ENCODE data around the gene TSPAN32. TPM values are rescaled to one million over a fixed set of nuclear protein-coding genes. Genes with fewer than 3 reads are reported as not detected.

TSPAN32 gene
- total and polyA plus RNA-seq, 12 donors: 2.3 to 47.5 (median 23.3) TPM

DNA sequence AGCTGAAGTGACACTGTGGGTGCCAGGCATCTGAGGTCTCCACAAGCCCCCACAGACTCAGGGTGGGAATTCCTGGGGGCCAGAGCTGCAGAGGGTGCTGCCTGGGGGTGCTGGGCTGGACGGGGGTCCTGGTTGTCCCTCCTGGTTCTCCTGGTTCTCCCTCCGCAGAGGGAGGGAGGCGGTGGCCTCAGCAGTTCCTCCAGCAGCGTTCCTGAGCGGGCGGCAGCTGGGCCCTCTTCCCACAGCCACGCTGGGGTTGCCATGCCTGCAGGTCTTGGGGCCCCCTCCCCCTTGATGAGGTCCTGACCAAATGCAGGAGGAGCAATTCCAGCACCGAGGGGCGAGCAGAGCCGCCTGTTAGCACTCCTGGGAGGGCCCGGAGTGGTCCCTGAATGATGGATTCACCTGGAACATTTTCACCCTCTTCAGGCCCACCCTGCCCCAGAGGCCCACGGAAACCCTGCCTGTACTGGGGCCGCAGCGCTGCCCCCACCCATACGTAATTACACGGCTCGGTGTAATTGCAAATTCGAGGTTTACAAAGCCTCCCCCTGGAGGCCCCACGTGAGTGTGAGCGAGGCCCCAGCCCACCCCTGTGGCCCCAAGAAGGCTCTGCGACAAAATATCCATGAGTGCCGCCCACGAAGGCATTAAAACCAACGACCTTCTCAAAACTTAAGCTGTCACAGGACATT lies 730 bp upstream of the TSPAN32 start:
- peaks cover 13 to 66% (median 31%) of the 10 kb centered on the region in 9 donors for H3K4me1 ChIP-seq
- peak overlapping the region in 9 of 10 donors; percentile 28 to 58 (median 49) for H3K4me3 ChIP-seq
- intact Hi-C loops (cut with DNase I): loop anchor here in 9 of 10 donors (2.0 to 10.0 kb wide), 9 partner anchors 74 to 594 kb away; partner anchors contain the start of genes CD81 (in 1 of the 9), CDKN1C (in 1 of the 9) and TSSC4 (in 1 of the 9)
- H3K27ac ChIP-seq: peak overlapping the region; percentile 77 to 96 (median 90)
- ATAC-seq (no peak), DNase-seq (no peak)
- H3K9me3 ChIP-seq: no peaks in the 10 kb centered on the region
- H3K36me3 ChIP-seq: peaks cover 0 to 14% (median 0%) of the 10 kb centered on the region in 9 donors
- H3K27me3 ChIP-seq: no peaks in the 10 kb centered on the region
- TF ChIP-seq, protein P1, sequence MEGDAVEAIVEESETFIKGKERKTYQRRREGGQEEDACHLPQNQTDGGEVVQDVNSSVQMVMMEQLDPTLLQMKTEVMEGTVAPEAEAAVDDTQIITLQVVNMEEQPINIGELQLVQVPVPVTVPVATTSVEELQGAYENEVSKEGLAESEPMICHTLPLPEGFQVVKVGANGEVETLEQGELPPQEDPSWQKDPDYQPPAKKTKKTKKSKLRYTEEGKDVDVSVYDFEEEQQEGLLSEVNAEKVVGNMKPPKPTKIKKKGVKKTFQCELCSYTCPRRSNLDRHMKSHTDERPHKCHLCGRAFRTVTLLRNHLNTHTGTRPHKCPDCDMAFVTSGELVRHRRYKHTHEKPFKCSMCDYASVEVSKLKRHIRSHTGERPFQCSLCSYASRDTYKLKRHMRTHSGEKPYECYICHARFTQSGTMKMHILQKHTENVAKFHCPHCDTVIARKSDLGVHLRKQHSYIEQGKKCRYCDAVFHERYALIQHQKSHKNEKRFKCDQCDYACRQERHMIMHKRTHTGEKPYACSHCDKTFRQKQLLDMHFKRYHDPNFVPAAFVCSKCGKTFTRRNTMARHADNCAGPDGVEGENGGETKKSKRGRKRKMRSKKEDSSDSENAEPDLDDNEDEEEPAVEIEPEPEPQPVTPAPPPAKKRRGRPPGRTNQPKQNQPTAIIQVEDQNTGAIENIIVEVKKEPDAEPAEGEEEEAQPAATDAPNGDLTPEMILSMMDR (IDR thresholded peaks at IDR 0.05): no peak
- 60 to 63% methylated on average over 23 to 24 of the region's 24 CpGs for WGBS, 2 donors

DNA sequence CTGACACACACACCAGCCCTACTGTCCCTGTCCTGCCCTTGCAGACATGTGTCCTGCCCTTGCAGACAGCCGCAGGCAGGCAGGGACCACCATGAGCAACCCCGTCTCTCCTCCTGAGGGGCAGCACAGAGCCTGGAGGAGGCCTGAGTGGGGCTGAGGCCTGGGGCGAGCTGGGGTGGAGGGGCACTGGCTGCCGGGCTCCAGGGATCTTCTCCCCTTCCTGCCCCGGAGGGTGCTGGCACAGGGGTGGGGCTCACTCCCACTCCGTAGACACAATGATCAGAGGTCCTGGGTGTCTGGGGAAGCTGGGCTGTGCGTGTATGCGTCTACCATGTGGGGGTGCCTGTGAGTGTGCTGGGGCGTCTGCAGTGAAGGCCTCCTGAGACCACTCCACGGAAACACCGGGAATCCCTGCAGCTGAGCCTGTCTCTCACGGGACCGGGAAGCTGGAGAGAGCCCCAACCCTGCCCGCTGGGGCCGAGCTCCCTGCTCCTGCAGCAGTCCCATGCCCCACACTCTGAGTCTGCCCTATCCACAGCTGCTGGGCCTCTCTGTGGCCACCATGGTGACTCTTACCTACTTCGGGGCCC lies 588 bp downstream of the TSPAN32 start:
- Histone ChIP-seq H3K27me3 (no peaks in the 10 kb centered on the region), H3K27ac (peak overlapping the region; percentile 77 to 96 (median 90)), H3K4me3 (peak overlapping the region in 9 of 10 donors; percentile 28 to 58 (median 49)), H3K36me3 (peaks cover 0 to 9% (median 0%) of the 10 kb centered on the region in 9 donors), H3K4me1 (peaks cover 21 to 79% (median 40%) of the 10 kb centered on the region in 9 donors), H3K9me3 (no peaks in the 10 kb centered on the region)
- TF ChIP-seq, protein P1 (IDR thresholded peaks at IDR 0.05): no peak
- intact Hi-C loops (cut with DNase I): loop anchor here in 9 of 10 donors (2.0 to 10.0 kb wide), 9 partner anchors 72 to 592 kb away; partner anchors contain the start of genes CD81 (in 1 of the 9), CDKN1C (in 1 of the 9) and TSSC4 (in 1 of the 9)
- 33 to 39% methylated on average over 16 of the region's 16 CpGs for WGBS, 2 donors
- ATAC-seq: peak in 6 of 8 donors; percentile 0 to 7 (median 1)
- no peak for DNase-seq

DNA sequence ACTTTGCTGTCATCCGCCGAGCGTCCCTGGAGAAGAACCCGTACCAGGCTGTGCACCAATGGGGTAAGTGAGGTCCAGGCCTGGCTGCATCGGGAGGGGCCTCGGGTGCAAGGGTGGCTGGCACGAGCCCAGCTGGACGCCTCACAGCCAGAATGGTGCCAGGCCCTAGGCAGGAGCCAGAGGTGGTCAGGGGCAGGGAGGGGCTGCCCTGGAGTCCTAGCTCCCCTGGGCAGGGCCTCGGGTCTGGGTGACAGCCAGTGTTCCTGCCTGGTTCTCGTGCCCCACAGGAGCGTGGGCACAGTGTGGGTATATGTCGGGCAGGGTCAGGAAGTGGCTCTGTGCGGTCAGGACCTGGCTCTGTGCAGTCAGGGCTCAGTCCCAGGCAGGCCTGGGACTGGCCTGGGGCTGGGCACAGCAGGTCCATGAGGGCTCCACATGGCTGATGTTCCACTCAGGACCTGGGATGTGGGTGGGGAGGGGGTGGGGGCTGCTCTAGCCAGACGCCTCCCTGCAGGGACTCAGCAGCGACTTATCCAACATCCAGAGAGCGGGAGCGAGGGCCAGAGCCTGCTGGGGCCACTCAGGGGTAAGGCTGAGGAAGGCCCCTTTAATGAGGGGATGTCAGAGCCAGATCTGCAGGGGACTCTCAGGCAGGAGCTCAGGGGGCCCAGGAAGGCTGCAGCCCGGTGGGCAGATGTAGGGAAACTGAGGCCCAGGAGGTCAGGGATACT lies 1.2 kb downstream of the TSPAN32 start:
- WGBS, 2 donors: 40 to 46% methylated on average over 18 of the region's 18 CpGs
- intact Hi-C loops (cut with DNase I): loop anchor here in 9 of 10 donors (2.0 to 10.0 kb wide), 9 partner anchors 72 to 592 kb away; partner anchors contain the start of genes CD81 (in 1 of the 9), CDKN1C (in 1 of the 9) and TSSC4 (in 1 of the 9)
- H3K27ac ChIP-seq: peak overlapping the region; percentile 77 to 96 (median 90)
- no peaks in the 10 kb centered on the region for H3K27me3 ChIP-seq
- DNase-seq: peak; percentile 77 to 86
- ATAC-seq: peak; percentile 29 to 82 (median 62)
- peaks cover 21 to 78% (median 40%) of the 10 kb centered on the region in 9 donors for H3K4me1 ChIP-seq
- H3K36me3 ChIP-seq: peaks cover 0 to 7% (median 0%) of the 10 kb centered on the region in 9 donors
- H3K9me3 ChIP-seq: no peaks in the 10 kb centered on the region
- TF ChIP-seq, protein P1 (IDR thresholded peaks at IDR 0.05): no peak
- peak overlapping the region in 9 of 10 donors; percentile 28 to 58 (median 49) for H3K4me3 ChIP-seq
